Heart left ventricle (tissue), 16 donors: ENCODE results near the gene RANBP2. TPM values are rescaled to one million over a fixed set of nuclear protein-coding genes. Genes with fewer than 3 reads are reported as not detected.

Experiments used
- ATAC-seq, 4 donors: fragments of 200-7000 bp; cut with Tn5 transposase; one replicate each; pipeline ENCODE4 v1.9.1; 2020 to 2022; ENCODE audit warnings: moderate library complexity in 4 of 4, mild to moderate bottlenecking in 3 of 4, moderate number of reproducible peaks in 1 of 4
- DNase-seq, 5 donors: peaks; one replicate each; pipeline ENCODE4 v3.0.0-alpha.2; 2020
- H3K27ac ChIP-seq, 12 donors: fragments of 200-600 bp; sonication (generic) in 4 of 12; one replicate each; pipeline versions ENCODE4 v1.5.0 to v1.8.0; 2016 to 2022; ENCODE audit warnings: mild to moderate bottlenecking in 2 of 12
- H3K27me3 ChIP-seq, 9 donors: fragments of 200-600 bp; sonication (generic) in 2 of 9; one replicate each; pipeline versions ENCODE4 v1.5.1 to v1.8.0; 2016 to 2022; ENCODE audit warnings: mild to moderate bottlenecking in 3 of 9
- H3K36me3 ChIP-seq, 9 donors: fragments of 200-600 bp; sonication (generic) in 2 of 9; one replicate each; pipeline versions ENCODE4 v1.5.0 to v1.8.0; 2018 to 2022; ENCODE audit warnings: mild to moderate bottlenecking in 2 of 9
- H3K4me1 ChIP-seq, 12 donors: fragments of 200-600 bp; sonication (generic) in 4 of 12; one replicate each; pipeline versions ENCODE4 v1.5.0 to v1.8.0; 2016 to 2022; ENCODE audit warnings: mild to moderate bottlenecking in 3 of 12
- H3K4me3 ChIP-seq, 12 donors: fragments of 200-600 bp; sonication (generic) in 4 of 12; one replicate each; pipeline versions ENCODE4 v1.5.0 to v1.8.0; 2017 to 2022; ENCODE audit warnings: mild to moderate bottlenecking in 9 of 12, moderate library complexity in 4 of 12
- H3K9me3 ChIP-seq, 12 donors: fragments of 200-600 bp; sonication (generic) in 4 of 12; one replicate each; pipeline versions ENCODE4 v1.5.0 to v1.8.0; 2016 to 2022; ENCODE audit warnings: mild to moderate bottlenecking in 1 of 12
- POLR2A ChIP-seq, 2 donors: fragments of 450-650 bp; IDR thresholded peaks; one replicate each; pipeline ENCODE4 v1.6.1; 2017; ENCODE audit warnings: antibody characterized with exemption in 2 of 2, mild to moderate bottlenecking in 2 of 2, moderate library complexity in 2 of 2
- WGBS, 4 donors: extraction: QIAGEN DNeasy Blood & Tissue Kit in 2 of 4; methylation state at CpG; one replicate each; pipeline versions ENCODE4 v1.1.5 to v1.1.7; 2013 to 2018; 5-methylcytosine and 5-hydroxymethylcytosine counted together
- intact Hi-C, 10 donors: fragments of 100-400 bp; cut with DNase I; formaldehyde crosslinking; loops; one replicate each; pipeline versions ENCODE4 v1.11.1 to v1.14.2; 2022
- polyA plus RNA-seq, 2 donors: library from polyadenylated mRNA; stranded (reverse); fragments of 200-250 nt; gene quantifications; one replicate each; pipeline ENCODE4 v1.2.3, GENCODE V29; 2013
- total RNA-seq, 9 donors: library from RNA; depleted of rRNA in 2 of 9; stranded (reverse); fragments of >200 nt in 2 of 9; fragmentation: NEBNext Ultra II Directional in 3 of 9; extraction: Animal tissue kit (Norgen Biotek cat#: 25700) in 3 of 9; gene quantifications; one replicate each; pipeline versions ENCODE4 v1.1.0 to v1.2.4, GENCODE V29; 2016 to 2023
- TF ChIP-seq, protein P1 (sequence below), 12 donors: fragments of 200-600 bp; sonication (generic) in 4 of 12; IDR thresholded peaks; one replicate each; pipeline versions ENCODE4 v1.5.0 to v1.8.0; 2018 to 2022; ENCODE audit warnings: antibody characterized with exemption in 12 of 12, mild to moderate bottlenecking in 5 of 12
- donor health status: ischemic (EF 13 %, LVEDD 7.1; RV severe dilation, severe dysfunction).
- donor health status: healthy with polysubstance abuse.
- donor health status: DM: no; HTN: yes; CAD: no.
- donor health status: DM: no; HTN: no; CAD: no.
- donor health status: ischemic (EF 25% LVEDD 6.9; RV normal size, moderate dysfunction).
- donor health status: ischemic (EF 25% LVEDD 5.7; RV mildly dilated, moderate dysfunction).
- donor health status: healthy.
- donor health status: DM: yes; HTN: yes; CAD: no.
- donor health status: ischemic (EF 35%, LVEDD 5.7; RV mildly dilated, moderate dysfunction).
- donor health status: nonischemic (EF 11% LVEDD 7.7; RV severe dilation, severe dysfunction).
- donor health status: DM: yes; HTN: yes; CAD: no.
- donor health status: PGD.
- donor health status: ischemic (EF 29% LVEDD 5.4; RV normal size, mild dysfunction).
- donor health status: nonischemic (EF 23%, LVEDD 6.1; RV moderate dilation, normal function).

RANBP2 gene
- total and polyA plus RNA-seq, 11 donors = 9.9 to 67.7 (median 50.6) TPM

DNA sequence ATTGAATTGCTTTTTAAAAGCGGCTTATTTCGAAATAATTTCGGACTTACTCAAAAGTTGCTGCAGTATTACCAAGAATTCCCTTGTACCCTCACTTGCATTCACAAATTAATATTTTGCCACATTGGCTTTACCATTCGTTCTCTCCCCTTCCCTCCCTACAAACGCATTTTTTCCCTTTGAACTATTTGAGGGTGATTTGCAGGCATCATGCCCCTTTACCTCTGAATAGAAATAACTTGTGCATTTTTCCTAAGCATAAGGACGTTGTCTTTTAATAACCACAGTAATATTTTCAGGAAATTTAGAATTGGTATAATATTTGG lies 67.9 kb downstream of the RANBP2 start:
- intact Hi-C loops = loop anchor here in 1 of 10 donors (10.0 kb wide), 1 partner anchor 102 kb away; no protein-coding TSS in a partner anchor
- WGBS, 4 donors = 5 to 12% (median 6%) methylated on average over 6 of the region's 6 CpGs
- TF ChIP-seq, protein P1, sequence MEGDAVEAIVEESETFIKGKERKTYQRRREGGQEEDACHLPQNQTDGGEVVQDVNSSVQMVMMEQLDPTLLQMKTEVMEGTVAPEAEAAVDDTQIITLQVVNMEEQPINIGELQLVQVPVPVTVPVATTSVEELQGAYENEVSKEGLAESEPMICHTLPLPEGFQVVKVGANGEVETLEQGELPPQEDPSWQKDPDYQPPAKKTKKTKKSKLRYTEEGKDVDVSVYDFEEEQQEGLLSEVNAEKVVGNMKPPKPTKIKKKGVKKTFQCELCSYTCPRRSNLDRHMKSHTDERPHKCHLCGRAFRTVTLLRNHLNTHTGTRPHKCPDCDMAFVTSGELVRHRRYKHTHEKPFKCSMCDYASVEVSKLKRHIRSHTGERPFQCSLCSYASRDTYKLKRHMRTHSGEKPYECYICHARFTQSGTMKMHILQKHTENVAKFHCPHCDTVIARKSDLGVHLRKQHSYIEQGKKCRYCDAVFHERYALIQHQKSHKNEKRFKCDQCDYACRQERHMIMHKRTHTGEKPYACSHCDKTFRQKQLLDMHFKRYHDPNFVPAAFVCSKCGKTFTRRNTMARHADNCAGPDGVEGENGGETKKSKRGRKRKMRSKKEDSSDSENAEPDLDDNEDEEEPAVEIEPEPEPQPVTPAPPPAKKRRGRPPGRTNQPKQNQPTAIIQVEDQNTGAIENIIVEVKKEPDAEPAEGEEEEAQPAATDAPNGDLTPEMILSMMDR (IDR thresholded peaks at IDR 0.05) = no peak
- TF ChIP-seq POLR2A (IDR thresholded peaks at IDR 0.05) = no peak

DNA sequence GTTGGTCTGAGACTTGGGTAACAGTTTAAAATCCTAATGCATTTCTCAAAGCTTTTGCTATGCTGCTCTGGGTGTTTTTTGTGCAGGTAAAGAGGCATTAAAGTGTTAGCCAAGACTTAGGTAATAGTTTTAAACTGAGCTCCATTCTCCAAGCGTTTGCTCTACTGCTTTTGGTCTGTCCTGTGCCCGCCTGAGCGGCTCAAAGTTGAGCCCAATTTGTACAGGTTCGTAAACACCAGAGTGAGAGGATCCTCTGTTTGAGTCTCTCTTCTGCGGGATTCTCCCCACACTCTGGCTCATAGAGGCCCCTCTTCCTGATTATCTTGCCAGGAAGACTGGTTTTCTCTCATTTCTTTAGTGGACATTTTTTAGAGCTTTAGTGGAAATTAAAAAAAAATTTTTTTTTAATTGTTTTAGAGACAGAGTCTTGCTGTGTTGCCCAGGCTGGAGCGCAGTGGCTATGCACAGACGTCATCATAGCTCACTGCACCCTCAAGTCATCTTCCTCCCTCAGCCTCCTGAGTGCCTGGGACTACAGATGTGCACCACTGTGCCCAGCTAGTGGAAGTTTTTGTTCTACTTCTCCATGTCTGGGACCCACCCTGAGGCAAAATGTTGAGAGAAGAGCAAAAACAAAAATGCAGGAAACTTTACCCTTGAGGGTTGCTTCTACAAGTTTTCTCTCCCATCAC lies 83.9 kb downstream of the RANBP2 start:
- Histone ChIP-seq H3K27me3 (no peaks in the 10 kb centered on the region), H3K4me1 (no peaks in the 10 kb centered on the region), H3K36me3 (peaks cover 0 to 35% (median 16%) of the 10 kb centered on the region in 9 donors), H3K4me3 (no peak overlapping the region), H3K27ac (no peak overlapping the region), H3K9me3 (no peaks in the 10 kb centered on the region)
- ATAC-seq = no peak
- no peak for TF ChIP-seq POLR2A (IDR thresholded peaks at IDR 0.05)
- TF ChIP-seq, protein P1 (IDR thresholded peaks at IDR 0.05) = no peak
- no peak for DNase-seq
- 92 to 99% (median 96%) methylated on average over 7 of the region's 7 CpGs for WGBS, 4 donors
- intact Hi-C loops = no loop called here

More for the DNA sequence above, 67.9 kb downstream of the RANBP2 start:
- Histone ChIP-seq H3K4me1 (peaks cover 0 to 15% (median 5%) of the 10 kb centered on the region in 12 donors), H3K4me3 (peak overlapping the region; percentile 61 to 92 (median 78)), H3K27me3 (no peaks in the 10 kb centered on the region), H3K27ac (peak overlapping the region in 3 of 12 donors; percentile 51 to 79 (median 59)), H3K36me3 (peaks cover 0 to 39% (median 25%) of the 10 kb centered on the region in 9 donors), H3K9me3 (no peaks in the 10 kb centered on the region)
- ATAC-seq = no peak
- DNase-seq = no peak

DNA sequence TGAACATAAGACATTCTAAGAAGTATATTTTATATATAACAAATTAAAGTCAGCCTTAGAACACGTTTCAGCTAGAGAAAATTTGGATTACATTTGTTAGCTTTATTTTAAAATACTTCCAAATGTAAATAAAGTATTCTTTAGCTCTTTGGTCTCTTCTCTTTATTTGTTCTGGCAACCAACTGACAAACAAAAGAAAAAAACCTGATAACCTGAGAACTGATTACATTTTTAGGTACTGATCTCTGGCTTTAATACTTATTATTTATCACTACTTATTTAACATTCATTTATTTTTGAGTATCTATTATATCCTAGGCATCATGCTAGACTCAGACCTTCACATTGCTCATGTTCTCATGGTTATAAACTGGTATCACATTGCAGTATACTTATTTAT lies 85.8 kb downstream of the RANBP2 start:
- Histone ChIP-seq H3K36me3 (peaks cover 0 to 29% (median 7%) of the 10 kb centered on the region in 9 donors), H3K4me3 (no peak overlapping the region), H3K9me3 (peaks cover 0 to 14% (median 5%) of the 10 kb centered on the region in 12 donors), H3K4me1 (no peaks in the 10 kb centered on the region), H3K27me3 (no peaks in the 10 kb centered on the region), H3K27ac (no peak overlapping the region)
- TF ChIP-seq, protein P1 (IDR thresholded peaks at IDR 0.05) = no peak
- no peak for ATAC-seq
- 89 to 95% (median 94%) methylated on average over 1 of the region's 1 CpG for WGBS, 4 donors
- intact Hi-C loops = no loop called here
- DNase-seq = no peak

DNA sequence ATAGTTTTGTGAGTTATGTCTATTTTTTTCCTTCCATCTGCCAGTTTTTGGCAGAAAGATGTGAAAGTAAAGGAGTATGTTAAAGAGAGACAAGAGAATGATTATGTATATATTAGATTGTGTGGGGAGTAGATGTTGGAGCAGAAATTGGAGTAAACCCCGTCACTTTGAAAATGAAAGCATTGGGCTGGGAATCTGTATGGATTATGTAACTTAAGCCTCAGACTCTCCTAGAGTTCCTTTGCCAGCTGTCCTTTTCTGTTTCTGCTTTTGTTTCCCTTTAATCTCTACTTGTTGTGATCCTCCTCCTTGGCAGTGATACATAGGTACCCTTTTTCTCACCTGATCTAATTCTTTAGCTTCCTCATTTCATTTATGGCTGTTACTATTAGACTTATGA lies 86.5 kb downstream of the RANBP2 start:
- H3K27ac ChIP-seq = no peak overlapping the region
- intact Hi-C loops = no loop called here
- DNase-seq = no peak
- 88 to 100% (median 93%) methylated on average over 1 of the region's 1 CpG for WGBS, 4 donors
- H3K4me3 ChIP-seq = no peak overlapping the region
- no peaks in the 10 kb centered on the region for H3K4me1 ChIP-seq
- no peak for ATAC-seq
- TF ChIP-seq, protein P1 (IDR thresholded peaks at IDR 0.05) = no peak
- TF ChIP-seq POLR2A (IDR thresholded peaks at IDR 0.05) = no peak
- H3K36me3 ChIP-seq = peaks cover 0 to 29% (median 7%) of the 10 kb centered on the region in 9 donors
- H3K27me3 ChIP-seq = no peaks in the 10 kb centered on the region
- peaks cover 0 to 20% (median 5%) of the 10 kb centered on the region in 12 donors for H3K9me3 ChIP-seq
